GM19099 (cell line): ENCODE results near the gene PEAK1.

Source experiments
- POLR2A ChIP-seq: IDR thresholded peaks from 3 replicates; pipeline ENCODE4 v1.6.1; 2011; ENCODE audit warnings: low read depth; ENCODE audit not compliant: insufficient read length; ENCODE audit errors: extremely low read depth

Gene PEAK1

DNA sequence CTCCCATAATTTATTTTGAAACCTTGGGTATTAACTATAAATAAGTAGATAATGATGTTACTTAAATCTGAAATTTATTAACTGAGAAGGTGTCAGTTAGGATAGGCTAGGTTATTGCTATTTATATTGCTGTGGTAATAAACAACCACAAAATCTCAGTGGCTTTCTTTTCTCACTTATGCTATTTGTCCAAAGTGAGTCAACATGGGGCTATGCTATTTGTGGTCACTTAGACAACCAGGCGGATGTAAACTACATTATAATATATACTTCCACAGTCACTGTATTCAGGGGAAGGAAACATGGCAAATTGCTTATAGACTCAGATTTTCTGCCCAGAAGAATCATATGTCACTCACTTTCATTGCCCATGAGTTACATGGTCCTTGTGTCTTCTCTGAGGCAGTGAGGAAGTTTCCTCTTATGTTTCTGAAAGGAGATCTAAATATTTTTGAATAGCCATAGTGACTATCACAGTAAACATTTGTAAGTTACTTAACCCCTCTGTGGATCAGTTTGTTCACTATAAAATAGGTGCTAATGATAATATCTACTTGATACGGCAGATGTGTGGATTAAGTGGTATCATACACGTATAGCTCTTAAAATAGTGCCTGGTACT lies 20.6 kb upstream of the PEAK1 start:
- TF ChIP-seq POLR2A = no peak

DNA sequence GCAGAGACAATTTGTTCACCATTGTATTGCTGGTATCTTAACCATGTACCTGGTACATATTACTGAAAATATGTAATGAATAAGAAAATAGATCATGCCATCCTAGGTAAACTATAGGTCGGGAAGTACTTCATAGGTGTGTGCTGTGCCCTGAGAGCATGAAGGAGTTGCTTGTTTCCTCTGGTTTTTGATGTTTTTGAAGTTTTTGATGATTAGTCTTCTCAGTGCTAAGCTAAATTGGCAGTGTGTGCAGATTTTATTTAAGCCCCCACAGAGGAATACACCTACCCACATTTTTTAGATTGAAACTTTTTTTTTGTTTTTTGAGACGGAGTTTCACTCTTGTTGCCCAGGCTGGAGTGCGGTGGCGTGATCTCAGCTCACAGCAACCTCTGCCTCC lies 17.4 kb upstream of the PEAK1 start:
- no peak for TF ChIP-seq POLR2A

DNA sequence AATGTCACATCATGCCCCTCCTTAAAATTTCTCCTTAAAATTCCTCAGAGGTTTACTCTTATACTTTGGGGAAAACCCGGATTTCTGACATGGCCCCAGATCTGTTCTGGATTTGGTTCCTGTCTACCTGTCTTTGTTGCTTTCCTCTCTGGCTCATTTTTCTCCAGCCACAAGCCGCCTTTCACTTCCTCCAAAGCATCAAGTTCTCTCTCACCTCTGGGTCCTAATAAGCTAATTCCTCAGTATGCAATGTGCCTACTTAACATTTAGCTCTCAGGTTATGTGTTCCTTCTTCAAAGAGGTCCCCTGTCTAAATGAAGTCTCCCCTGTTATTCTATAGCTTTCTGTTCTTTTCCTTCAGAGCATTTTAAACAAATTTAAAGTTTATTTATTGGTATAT lies 16.9 kb upstream of the PEAK1 start:
- no peak for TF ChIP-seq POLR2A

DNA sequence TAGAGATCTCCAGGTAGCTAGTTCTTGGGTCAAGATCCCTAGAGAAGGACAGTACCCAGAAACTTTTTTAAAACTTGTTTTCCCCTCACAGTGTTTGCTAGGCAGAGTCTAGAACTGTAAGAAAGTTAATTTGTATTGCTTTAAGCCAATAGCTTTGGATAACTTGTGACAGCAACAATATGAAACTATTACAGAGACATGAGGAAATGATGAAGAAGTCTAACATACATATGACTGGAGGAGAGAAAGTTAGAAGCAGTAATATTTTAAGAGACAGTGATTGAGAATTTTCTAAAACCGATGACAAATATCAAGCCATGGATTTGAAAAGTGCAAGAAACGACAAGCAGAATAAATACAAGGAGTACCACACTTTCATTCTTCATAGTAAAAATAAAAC lies 10.7 kb upstream of the PEAK1 start:
- TF ChIP-seq POLR2A = no peak

DNA sequence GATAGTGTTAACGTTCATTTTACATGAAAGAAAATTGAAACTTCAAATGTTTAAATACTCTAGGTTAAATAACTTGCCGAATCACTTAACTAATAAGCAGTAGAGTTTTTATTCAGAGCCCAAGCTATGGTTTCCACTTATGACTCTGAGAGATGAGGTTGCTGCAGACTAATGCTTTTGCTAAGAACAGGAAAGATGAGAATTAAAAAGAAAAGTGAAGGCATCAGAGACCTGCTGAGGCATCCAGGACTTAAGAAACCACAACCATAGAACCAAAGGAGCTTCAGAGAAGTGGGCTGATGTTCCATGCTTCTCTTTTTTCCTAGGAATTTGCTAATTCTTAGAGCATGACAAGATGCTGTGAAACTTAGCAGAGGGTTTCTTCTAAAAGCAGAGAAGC lies 10.3 kb upstream of the PEAK1 start:
- TF ChIP-seq POLR2A = no peak

DNA sequence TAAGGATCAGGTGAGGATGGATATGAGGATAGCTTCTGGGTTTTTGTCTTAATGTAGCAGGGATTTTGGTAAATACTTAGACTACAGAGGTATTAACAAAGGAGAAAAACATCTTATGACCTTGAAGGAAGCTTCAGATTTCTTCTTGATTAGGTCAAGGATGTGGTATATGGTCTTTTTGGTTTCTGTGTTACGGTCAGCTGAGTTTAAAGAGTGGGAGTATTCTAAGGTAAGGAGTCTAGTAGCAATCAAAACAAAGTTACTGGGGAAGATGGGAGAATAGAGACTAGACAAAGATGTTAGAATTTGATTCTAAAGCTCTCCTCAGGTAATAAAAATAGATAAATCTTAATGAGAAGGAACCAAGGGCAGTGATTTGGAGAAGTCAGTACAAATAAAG lies 7.0 kb upstream of the PEAK1 start:
- TF ChIP-seq POLR2A = no peak

DNA sequence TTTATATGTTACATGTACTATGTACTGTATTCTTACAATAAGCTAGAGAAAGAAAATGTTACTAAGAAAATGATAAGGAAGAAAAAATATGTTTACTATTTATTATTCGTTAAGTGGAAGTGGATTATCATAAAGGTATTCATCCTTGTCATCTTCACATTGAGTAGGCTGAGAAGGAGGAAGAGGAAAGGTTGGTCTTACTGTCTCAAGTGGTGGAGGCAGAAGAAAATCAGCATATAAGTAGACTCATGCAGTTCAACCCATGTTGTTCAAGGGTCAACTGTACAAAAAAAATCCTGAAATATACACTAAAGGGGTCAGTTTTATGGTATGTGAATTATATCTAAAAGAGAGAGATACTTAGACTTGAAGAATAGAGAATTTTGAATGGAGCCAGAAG lies 6.5 kb upstream of the PEAK1 start:
- TF ChIP-seq POLR2A = no peak

DNA sequence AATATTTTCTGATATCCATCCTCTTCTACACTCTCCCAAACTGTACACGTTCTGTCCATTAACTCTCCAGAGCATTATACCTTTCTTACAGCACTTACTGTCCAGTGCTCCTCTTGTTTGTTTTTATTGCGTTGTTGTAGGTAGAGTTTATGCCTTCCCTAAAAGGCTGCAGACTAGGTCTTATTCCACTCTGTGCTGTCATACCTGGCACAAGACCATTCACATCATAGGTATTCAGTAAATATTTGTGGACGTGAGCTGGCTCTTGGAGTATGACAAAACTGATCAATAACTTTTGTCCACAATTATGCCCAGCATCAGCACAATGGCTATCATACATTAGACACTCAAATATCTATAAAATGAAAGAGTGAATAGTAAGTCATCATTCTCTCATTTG lies 5.2 kb upstream of the PEAK1 start:
- TF ChIP-seq POLR2A = no peak

DNA sequence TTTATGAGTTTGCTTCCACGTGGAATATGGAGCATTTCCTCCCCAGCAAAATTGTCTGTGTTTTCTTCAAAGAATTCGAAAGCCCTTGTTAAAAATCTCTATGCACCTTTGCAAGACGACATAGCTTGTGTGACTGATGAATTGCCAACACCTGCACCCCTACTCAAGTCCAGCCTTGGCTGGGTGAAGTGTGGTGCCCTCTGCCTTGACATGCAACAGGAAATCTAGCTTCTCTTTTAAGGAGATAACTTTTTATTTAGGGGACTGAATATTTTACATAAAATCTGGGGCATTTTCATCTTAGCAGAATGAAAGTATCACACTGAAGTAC lies 1.4 kb upstream of the PEAK1 start:
- no peak for TF ChIP-seq POLR2A

DNA sequence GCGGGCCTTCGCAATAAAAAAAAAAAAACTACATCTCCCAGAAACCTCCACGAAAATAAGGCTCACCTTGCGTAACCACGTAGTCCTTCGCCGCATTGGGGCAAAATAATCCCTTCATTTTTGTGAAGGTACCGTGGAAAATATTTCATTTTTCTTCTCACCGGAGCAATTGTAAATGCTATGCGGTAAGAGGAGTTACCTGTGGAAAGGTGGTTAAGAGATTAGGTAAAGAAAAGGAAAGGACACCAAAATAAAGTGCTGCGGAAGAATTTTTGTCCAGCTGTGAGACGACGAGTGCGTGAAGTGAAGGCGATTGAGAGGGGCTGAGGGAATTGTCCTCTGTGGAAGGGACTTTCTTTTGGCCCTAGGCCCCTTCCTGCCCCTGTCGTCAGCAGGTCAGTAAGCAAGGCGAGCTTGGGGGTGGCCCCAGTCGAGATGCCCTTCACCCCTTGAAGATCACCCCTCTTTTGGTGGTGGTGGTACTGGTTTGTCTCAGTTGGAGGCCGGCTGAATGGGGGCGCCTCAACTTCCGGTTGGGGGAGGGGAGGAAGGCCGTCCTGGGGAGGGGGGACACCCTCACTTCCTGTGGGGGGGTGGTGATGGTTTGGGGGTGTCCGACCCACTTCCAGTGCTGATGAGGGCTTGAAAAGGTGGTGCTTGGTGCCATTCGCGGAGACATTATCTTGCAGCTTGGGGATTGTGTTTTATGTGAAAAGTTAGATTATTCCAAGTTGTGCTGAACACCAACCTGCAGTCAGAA lies 886 bp upstream of the PEAK1 start, which contains the start of gene HMG20A:
Gene HMG20A, plus strand, starts transcription at position 279 of the 760 bp plus-strand sequence. CDS start 37,520 bp downstream, outside the sequence.
- peak; percentile 68 for TF ChIP-seq POLR2A

DNA sequence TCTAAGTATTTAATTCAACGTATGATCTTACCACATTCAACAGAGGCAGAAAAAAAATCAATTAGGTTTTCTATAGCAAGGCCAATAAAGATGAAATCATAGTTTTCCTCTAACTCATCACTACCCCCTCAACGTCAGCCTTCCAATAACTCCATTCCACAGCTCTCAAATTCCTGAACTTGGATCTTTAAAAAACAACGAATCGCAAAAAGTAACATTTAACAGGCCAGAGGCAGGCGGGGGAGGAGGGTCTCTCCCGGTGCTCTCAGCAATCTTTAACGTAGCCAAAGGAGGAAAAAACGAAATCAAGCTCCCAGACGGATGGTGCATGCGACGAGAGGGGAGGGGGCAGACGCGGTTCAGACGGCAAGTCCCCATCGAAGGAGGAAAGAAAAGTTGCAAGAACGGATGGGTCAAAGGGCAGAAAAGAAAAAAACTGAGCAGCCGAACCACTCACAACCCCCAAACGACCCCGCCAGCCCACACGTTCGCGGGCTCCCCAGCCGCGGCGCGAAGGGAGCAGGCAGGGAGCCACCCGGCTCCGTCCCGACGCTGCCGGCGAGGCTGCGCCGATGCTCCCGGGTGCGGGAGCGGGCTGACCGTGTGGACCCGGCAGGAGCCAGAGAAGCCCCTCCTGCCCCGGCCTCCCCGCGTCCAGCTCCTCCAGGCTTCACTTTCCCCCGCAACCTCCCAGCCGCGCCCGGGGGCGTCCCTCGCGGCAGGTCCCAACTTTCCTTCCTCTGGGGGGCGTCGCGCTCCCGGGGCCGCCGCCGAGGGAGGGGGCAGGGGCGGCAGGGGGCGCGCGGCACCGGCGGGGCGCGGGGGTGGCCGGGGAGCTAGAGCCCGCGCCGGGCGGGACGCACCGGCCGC lies 703 bp downstream of the PEAK1 start:
- no peak for TF ChIP-seq POLR2A

DNA sequence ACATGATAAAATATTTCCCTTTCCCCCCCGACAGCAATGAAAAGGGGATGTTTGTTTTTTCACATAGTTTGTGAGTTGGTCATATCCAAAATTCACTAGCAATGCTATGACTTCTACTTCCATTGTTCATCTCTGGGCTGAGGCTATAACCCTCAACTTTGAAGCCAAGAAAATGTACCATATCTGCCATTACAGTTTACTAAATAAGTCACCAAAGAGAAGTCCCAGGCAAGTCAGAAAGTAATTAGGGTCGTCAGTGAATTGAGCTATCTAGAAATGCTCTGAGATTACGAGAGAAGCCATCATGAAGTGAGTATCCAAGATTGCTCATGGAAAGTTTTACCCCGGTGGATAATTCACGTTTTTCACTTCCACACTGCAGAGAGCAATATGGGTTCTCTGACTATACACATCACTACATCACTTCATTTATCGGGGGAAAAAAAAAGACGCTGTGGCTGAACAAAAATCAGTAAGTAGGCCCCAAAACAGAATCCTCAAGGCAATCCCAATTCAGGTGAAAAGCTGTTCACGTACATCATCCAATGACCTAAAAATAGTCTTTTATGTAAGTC lies 1.4 kb downstream of the PEAK1 start:
- no peak for TF ChIP-seq POLR2A

DNA sequence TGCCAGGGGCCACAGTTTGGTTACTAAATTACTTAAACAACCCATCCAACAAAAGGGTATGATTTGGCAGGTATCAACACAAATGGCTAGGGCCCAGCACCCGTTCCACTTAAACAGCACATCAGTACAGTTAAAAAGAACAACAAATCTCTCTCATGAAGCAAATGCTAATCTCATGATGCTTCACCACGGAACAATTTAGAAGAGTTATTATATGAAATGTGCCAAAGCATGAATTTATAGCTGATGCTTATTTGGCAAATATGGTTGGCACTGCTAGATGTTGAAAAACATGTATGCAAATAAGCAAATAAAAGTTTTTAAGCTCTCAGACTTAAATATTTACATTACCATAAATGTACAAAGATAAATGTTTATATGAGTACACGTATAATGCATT lies 2.3 kb downstream of the PEAK1 start:
- TF ChIP-seq POLR2A = no peak

DNA sequence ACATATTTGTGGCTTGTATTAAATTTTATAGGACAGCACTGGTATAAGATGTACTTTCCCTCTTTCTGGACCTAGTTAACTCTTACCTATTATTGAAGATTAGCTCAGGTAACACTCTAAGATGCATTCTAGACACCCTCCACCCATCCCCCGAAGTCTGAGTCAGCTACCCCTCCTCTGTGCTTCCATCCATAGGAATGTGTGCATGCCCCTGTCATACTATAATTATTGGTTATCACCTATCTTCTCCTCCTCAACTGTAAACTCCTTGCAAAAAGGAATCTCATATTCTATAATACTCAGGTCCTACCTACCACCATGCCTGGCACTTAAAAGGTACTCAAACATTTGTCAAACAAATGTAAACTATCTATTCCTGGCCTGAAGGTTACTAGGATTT lies 3.0 kb downstream of the PEAK1 start:
- TF ChIP-seq POLR2A = no peak

DNA sequence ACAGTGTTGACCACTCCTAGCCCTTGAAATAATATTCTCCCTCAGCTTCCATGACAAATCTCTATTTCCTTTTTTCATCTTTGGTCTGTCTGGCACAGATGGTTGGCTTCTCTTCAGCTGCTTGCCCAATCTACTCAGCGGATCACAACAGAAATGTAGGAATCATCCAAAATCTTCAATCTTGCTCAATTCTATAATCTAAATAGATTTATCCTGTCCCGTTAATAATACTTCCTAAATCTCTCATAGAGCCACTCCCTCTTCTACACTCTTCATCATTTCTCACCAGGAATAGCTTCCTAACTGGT lies 3.8 kb downstream of the PEAK1 start:
- TF ChIP-seq POLR2A = no peak
